ENCODE data around the gene FGF4.
"Not testable (repeated sequence)": the region's sequence is repeated elsewhere in the genome, so short reads cannot be mapped to it uniquely, and the experiment has no call there.

Gene FGF4

GRCh38 chr11:69773626-69774353, 1.4 kb downstream of the FGF4 start:
- H3K4me3 ChIP-seq (ENCODE audit: low read depth, low read length): no peak overlapping the region
- no peak for TF ChIP-seq CTCF (IDR thresholded peaks at IDR 0.05; ENCODE audit: low read depth, low read length)

GRCh38 chr11:69771466-69771865, 3.7 kb downstream of the FGF4 start:
- H3K4me3 ChIP-seq (ENCODE audit: low read depth, low read length): no peak overlapping the region
- TF ChIP-seq CTCF (IDR thresholded peaks at IDR 0.05; ENCODE audit: low read depth, low read length): no peak

- H3K4me3 ChIP-seq (ENCODE audit: low read depth, low read length): no peak overlapping the region
- no peak for TF ChIP-seq CTCF (IDR thresholded peaks at IDR 0.05; ENCODE audit: low read depth, low read length)
Measured at GRCh38 chr11:69770540-69770939, 4.6 kb downstream of the FGF4 start.

GRCh38 chr11:69765498-69765995, 9.6 kb downstream of the FGF4 start:
- TF ChIP-seq CTCF (IDR thresholded peaks at IDR 0.05; ENCODE audit: low read depth, low read length): no peak
- no peak overlapping the region for H3K4me3 ChIP-seq (ENCODE audit: low read depth, low read length)

GRCh38 chr11:69764918-69765317, 10.2 kb downstream of the FGF4 start:
- not testable (repeated sequence) for H3K4me3 ChIP-seq (ENCODE audit: low read depth, low read length)

GRCh38 chr11:69760319-69760718, 14.8 kb downstream of the FGF4 start:
- no peak overlapping the region for H3K4me3 ChIP-seq (ENCODE audit: low read depth, low read length)
- TF ChIP-seq CTCF (IDR thresholded peaks at IDR 0.05; ENCODE audit: low read depth, low read length): no peak

- TF ChIP-seq CTCF (IDR thresholded peaks at IDR 0.05; ENCODE audit: low read depth, low read length): no peak
- H3K4me3 ChIP-seq (ENCODE audit: low read depth, low read length): no peak overlapping the region
Measured at GRCh38 chr11:69752890-69753289, 22.3 kb downstream of the FGF4 start.

All from WI38 (cell line).